Stimulated activated CD8-positive, alpha-beta memory T cell treated with anti-CD3 and anti-CD28 coated beads, Interleukin-4, amount 100 ng/mL, for 24 hours (primary cell): Measurements from ENCODE around the gene MTHFSD.

Experiments used
- DNase-seq: peaks from one replicate; pipeline ENCODE4 v3.0.0-alpha.2; 2020; ENCODE audit warnings: low read depth

MTHFSD gene

DNA sequence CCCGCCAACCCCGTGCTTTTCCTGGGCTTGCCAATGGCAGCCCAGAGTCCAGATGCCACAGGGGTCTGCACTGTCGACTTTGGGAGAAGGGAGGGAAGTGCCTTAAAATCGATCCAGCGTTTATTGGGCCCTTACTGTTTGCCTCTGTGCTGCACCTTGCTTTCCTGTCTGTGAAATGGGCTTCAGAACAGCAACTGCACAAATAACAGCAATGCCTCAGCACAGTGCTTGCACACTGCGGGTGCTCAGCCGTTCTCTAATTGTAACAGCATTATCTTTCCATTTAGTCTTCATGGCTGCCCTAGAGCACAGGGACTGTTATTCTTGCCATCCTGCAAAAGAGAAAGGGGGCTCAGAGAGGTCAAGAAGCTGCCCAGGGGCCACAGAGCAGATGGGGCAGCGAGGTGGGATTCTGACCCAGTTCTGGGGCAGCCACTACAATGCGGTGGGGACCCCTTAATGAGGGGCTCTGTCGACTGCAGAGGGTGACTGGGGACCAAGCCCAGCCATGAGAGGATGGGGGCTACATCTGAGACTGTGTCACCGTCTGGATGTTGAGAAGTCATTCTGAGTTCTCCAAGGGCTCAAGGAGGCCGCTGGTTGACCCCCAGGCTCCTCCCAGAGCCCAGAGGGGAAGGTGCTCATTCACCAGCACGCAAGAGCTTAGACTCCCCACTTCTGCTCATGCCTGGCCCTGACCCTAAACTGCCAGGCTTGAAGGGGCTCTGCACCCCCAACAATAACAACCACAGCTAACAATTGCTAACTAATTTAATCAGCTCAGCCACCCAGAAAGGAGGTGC is 54.1 kb downstream of the MTHFSD start:
- no peak for DNase-seq

DNA sequence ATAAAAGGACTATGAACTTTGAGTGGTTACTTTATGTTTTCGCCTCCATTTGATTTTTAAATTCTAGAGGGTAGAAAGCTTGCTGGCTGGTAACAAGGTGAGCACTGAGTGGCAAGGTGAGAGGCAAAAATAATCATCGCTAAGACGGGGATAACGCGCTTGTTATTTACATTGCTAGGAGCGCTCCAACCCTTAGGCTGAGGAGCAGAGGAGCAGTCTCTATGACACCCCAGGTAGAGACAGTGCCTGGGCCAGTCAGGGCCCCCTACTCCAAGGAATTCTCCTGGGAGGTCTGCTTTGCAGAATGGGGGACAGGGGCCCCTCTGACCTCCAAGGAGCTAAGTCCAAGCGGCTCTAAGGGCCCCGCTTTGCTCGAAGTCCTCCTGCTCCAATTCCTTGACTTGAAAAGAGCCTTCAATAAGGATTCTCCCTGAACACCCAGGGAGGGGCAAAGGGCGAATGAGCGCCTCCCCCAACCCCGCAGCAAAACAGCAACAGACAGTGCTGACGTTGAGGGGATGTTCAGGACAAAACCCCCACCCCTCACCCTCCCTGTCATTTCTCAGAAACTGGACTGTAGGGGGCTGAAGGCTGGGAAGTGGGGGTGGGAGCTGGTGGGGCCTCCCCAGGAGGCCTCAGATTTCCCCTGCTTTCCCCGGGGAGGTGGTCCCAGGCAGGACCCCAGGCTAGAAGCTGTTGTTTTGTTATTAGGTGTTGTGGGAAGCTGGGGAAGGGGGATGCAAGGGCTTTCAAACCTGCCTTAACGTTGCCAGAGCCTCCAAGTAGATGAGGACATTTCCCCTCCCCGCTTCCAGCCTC is 54.9 kb downstream of the MTHFSD start:
- no peak for DNase-seq

DNA sequence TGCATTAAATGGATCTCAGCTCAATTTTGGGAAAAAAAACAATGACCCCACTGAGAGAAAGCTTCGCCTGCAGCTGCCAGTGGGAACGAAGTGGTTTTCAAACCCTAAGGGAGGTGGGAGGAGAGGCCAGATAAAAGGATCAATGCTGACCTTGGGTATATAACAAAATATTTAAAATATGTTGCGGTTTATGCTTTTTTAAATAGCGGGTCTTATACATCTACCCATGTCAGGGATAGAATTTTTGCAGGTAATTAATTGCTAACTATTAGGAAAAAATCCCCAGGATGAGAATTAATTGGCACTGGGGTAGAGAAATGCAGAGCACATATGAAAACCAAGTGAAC is 55.6 kb downstream of the MTHFSD start:
- DNase-seq: no peak

- DNase-seq: no peak
Observed at GRCh38 chr16:86498671-86499439, 56.2 kb downstream of the MTHFSD start.

- DNase-seq: no peak
Observed at GRCh38 chr16:86498155-86498670, 56.8 kb downstream of the MTHFSD start.

DNA sequence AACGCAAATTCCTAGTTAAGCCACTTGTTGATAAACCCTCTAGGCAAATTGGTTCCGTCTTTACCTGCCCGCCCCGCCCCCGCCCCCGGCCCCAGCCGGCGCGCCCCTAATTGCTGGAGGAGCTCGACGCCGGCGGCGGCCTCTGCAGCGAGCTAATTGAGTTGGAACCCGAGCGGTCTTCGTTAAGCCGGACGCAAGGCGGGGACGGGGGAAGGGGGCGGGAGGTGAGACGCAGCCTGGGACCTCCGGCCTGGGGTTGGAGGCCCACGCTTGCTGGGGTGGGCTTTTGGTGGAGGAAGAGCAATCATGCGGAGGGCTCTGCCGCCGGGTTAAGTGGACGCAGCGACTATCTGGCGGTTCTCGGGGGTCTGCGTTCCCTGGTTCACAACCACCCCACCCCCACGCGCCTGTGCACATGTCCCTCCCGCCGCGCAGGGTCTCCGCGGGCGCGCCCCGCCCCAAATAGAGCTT is 57.4 kb downstream of the MTHFSD start:
- no peak for DNase-seq

DNA sequence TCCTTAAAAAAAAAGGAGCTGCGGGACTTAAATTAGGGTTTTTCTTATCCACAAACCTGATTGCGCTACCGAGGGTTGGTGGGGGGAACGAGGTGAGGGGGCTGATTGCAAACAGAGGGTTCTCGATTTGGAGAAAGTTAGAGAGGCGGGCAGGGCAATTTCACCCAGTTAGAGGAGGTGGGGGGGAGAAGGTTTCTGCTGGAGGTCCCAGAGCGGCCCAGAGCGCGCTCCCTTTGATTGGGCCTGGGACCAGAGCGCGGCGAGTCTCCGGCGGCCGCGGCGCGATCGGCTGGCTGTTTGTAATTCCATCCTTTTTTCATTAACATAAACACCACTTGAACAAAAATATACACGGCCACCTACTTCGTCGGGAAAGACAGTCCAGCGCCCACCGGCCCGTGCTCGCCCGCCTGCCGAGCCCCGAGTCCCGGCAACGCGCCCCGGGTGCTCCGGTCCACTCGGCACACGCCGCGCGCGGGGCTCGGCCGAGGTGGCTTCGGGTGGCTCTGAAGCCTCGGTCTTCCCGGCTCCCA is 58.0 kb downstream of the MTHFSD start:
- no peak for DNase-seq

- no peak for DNase-seq
Observed at GRCh38 chr16:86496262-86496928, 58.6 kb downstream of the MTHFSD start.

- DNase-seq: no peak
Observed at GRCh38 chr16:86495756-86496261, 59.2 kb downstream of the MTHFSD start.

GRCh38 chr16:86495357-86495701 is 59.7 kb downstream of the MTHFSD start:
- no peak for DNase-seq

DNA sequence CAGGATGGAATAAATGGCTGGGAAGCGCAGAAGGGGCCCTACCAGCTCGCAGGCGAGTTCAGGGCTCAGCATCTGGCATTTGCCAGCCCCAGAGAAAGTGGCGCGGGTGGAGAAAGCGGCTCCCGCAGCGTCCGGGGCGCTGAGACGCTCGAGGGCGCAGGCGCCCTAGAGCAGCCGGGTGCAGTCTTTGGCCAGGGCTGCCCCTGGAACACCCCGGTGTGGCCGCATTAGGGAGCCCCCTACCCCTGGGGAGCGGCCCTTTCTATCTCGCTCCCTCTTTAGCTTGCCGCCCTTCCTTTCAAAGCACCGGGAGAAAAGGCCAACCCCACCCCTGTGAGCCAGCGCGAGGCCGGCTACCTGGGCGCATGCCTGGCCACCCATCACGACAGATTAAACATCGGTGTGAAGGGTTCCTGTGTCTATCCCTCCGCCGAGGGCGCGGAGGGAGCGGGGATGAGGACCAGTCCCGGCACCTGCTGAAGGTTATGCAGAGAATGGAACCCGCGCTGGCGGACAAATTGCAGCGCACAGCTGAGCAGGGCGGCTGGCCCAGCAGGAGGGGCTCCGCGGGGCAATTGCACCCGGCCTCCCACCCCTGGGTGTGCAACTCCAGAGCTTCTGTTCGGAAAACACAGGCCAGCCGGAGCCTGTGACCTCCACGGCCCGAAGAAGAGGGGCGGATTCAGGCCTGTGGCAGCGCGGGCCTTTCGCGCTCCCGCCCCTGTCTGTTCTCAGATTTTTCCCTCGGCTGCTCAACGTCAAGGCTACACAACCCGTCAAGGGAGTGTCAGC is 60.3 kb downstream of the MTHFSD start:
- DNase-seq: no peak

GRCh38 chr16:86494039-86494564 is 60.9 kb downstream of the MTHFSD start:
- DNase-seq: no peak

- DNase-seq: no peak
Observed at GRCh38 chr16:86492961-86493629, 61.9 kb downstream of the MTHFSD start.

- no peak for DNase-seq
Observed at GRCh38 chr16:86492267-86492960, 62.6 kb downstream of the MTHFSD start.

- DNase-seq: no peak
Observed at GRCh38 chr16:86491640-86492023, 63.4 kb downstream of the MTHFSD start.

- DNase-seq: no peak
Observed at GRCh38 chr16:86490859-86491639, 64.0 kb downstream of the MTHFSD start.

GRCh38 chr16:86485746-86486145 is 69.3 kb downstream of the MTHFSD start:
- DNase-seq: no peak

GRCh38 chr16:86484240-86484639 is 70.8 kb downstream of the MTHFSD start:
- no peak for DNase-seq
